PFSK-1 (cell line): ENCODE data around the gene RTP2.

Experiments
- FOXP2 ChIP-seq: optimal IDR thresholded peaks from 2 replicates; pipeline ENCODE3; 2011; ENCODE audit warnings: borderline replicate concordance, control low read depth, inconsistent platforms; ENCODE audit not compliant: insufficient read depth; ENCODE audit errors: extremely low read length, extremely low read depth
- POLR2AphosphoS5 ChIP-seq: IDR thresholded peaks from 2 replicates; pipeline ENCODE4 v1.6.1; 2012; ENCODE audit warnings: low read depth, mild to moderate bottlenecking, control low read depth, low read length, moderate library complexity
- REST ChIP-seq, 2 experiments: IDR thresholded peaks; 2 replicates each; pipeline versions ENCODE4 v1.6.1 to v1.8.0; 2011 to 2012; ENCODE audit warnings: low read depth in 2 of 2, low read length in 2 of 2, control low read depth in 1 of 2, inconsistent platforms in 1 of 2, mild to moderate bottlenecking in 1 of 2, moderate library complexity in 1 of 2; ENCODE audit not compliant: insufficient read depth in 1 of 2
- SIN3A ChIP-seq: IDR thresholded peaks from 2 replicates; pipeline ENCODE4 v1.6.1; 2012; ENCODE audit warnings: mild to moderate bottlenecking, low read length, moderate library complexity, borderline replicate concordance; ENCODE audit not compliant: insufficient read depth
- TAF1 ChIP-seq: IDR thresholded peaks from 2 replicates; pipeline ENCODE4 v1.6.1; 2012; ENCODE audit warnings: low read length, control low read depth, borderline replicate concordance; ENCODE audit not compliant: insufficient read depth

The RTP2 gene

GRCh38 chr3:187721055-187721454, 18.7 kb upstream of the RTP2 start:
- TF ChIP-seq SIN3A = no peak
- no peak for TF ChIP-seq TAF1
- TF ChIP-seq FOXP2 = no peak
- no peak for TF ChIP-seq REST (IDR thresholded peaks at IDR 0.05; ENCODE audit: insufficient read depth in 1 of 2, low read depth in 2 of 2, low read length in 2 of 2)

GRCh38 chr3:187720337-187720670, 17.9 kb upstream of the RTP2 start:
- TF ChIP-seq SIN3A = no peak
- no peak for TF ChIP-seq REST (IDR thresholded peaks at IDR 0.05; ENCODE audit: insufficient read depth in 1 of 2, low read depth in 2 of 2, low read length in 2 of 2)
- TF ChIP-seq FOXP2 = no peak

- no peak for TF ChIP-seq REST (IDR thresholded peaks at IDR 0.05; ENCODE audit: insufficient read depth in 1 of 2, low read depth in 2 of 2, low read length in 2 of 2)
- no peak for TF ChIP-seq POLR2AphosphoS5
- no peak for TF ChIP-seq FOXP2
- no peak for TF ChIP-seq TAF1
- TF ChIP-seq SIN3A = no peak
Measured at GRCh38 chr3:187719628-187720336, 17.4 kb upstream of the RTP2 start.

- no peak for TF ChIP-seq TAF1
- TF ChIP-seq FOXP2 = no peak
Measured at GRCh38 chr3:187718802-187719201, 16.4 kb upstream of the RTP2 start.

GRCh38 chr3:187717572-187717971, 15.2 kb upstream of the RTP2 start:
- no peak for TF ChIP-seq SIN3A

- TF ChIP-seq SIN3A (no peak), FOXP2 (no peak), POLR2AphosphoS5 (no peak), TAF1 (no peak), REST (IDR thresholded peaks at IDR 0.05; ENCODE audit: insufficient read depth in 1 of 2, low read depth in 2 of 2, low read length in 2 of 2) (no peak)
Measured at GRCh38 chr3:187714404-187714979, 12.1 kb upstream of the RTP2 start.
